Measurements from ENCODE around the gene TNFSF8.

Gene TNFSF8

GRCh38 chr9:114935119-114935518 is 4.7 kb upstream of the TNFSF8 start:
- no peak for DNase-seq

- no peak for DNase-seq
These were observed 2.1 kb upstream of the TNFSF8 start for GRCh38 chr9:114932502-114932901.

GRCh38 chr9:114931407-114931806 is 1.0 kb upstream of the TNFSF8 start:
- DNase-seq: no peak

- no peak for DNase-seq
These were observed 1.2 kb downstream of the TNFSF8 start for GRCh38 chr9:114929201-114929600.

GRCh38 chr9:114928671-114929070 is 1.7 kb downstream of the TNFSF8 start:
- no peak for DNase-seq

GRCh38 chr9:114928136-114928535 is 2.3 kb downstream of the TNFSF8 start:
- DNase-seq: no peak

GRCh38 chr9:114925672-114926071 is 4.7 kb downstream of the TNFSF8 start:
- no peak for DNase-seq

GRCh38 chr9:114925039-114925438 is 5.4 kb downstream of the TNFSF8 start:
- DNase-seq: no peak

- no peak for DNase-seq
These were observed 6.1 kb downstream of the TNFSF8 start for GRCh38 chr9:114924327-114924726.

GRCh38 chr9:114923918-114924317 is 6.5 kb downstream of the TNFSF8 start:
- no peak for DNase-seq

- DNase-seq: no peak
These were observed 9.2 kb downstream of the TNFSF8 start for GRCh38 chr9:114921171-114921570.

GRCh38 chr9:114919611-114920010 is 10.8 kb downstream of the TNFSF8 start:
- DNase-seq: no peak

- no peak for DNase-seq
These were observed 13.9 kb downstream of the TNFSF8 start for GRCh38 chr9:114916481-114916880.

- DNase-seq: no peak
These were observed 16.3 kb downstream of the TNFSF8 start for GRCh38 chr9:114914139-114914538.

GRCh38 chr9:114913656-114914055 is 16.7 kb downstream of the TNFSF8 start:
- no peak for DNase-seq

GRCh38 chr9:114913217-114913616 is 17.2 kb downstream of the TNFSF8 start:
- DNase-seq: no peak

- no peak for DNase-seq
These were observed 19.1 kb downstream of the TNFSF8 start for GRCh38 chr9:114911167-114911821.

GRCh38 chr9:114910541-114910940 is 19.9 kb downstream of the TNFSF8 start:
- DNase-seq: no peak

GRCh38 chr9:114909661-114910060 is 20.7 kb downstream of the TNFSF8 start:
- DNase-seq: no peak

GRCh38 chr9:114908805-114909448 is 21.5 kb downstream of the TNFSF8 start:
- DNase-seq: no peak

GRCh38 chr9:114908104-114908622 is 22.2 kb downstream of the TNFSF8 start:
- no peak for DNase-seq

- no peak for DNase-seq
These were observed 23.3 kb downstream of the TNFSF8 start for GRCh38 chr9:114906922-114907571.

- DNase-seq: no peak
These were observed 25.0 kb downstream of the TNFSF8 start for GRCh38 chr9:114905170-114905940.

Data from effector CD4-positive, alpha-beta T cell (primary cell).